HG02840 (cell line): ENCODE data around the gene TMEM135.
"Not testable (repeated sequence)": the region's sequence is repeated elsewhere in the genome, so short reads cannot be mapped to it uniquely, and the experiment has no call there.

Experiments
- ATAC-seq: cut with Tn5 transposase; IDR thresholded peaks from one replicate; pipeline ENCODE4 v1.9.1; 2021; ENCODE audit warnings: mild to moderate bottlenecking, moderate library complexity, moderate number of reproducible peaks; ENCODE audit not compliant: unreplicated experiment, low FRiP score

The TMEM135 gene

DNA sequence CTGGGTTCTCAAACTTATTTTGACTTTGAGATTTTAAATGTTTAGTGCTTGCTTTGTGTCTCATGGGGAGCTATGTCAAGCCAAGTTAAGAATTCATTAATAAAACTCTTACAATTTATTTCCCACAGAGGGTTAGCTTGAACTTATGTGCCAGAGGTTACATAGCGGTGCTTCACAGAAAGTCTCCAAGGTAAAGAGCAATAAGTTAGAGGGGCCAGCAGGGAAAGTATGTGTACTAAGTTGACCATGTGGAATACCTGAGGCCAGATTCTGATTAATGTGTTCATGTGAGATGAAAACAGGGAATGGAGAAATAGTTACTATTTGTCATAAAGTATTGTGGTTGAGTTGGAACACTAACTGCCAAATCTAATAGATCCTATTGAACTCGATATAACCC is 149.3 kb downstream of the TMEM135 start:
- ATAC-seq, result no peak

DNA sequence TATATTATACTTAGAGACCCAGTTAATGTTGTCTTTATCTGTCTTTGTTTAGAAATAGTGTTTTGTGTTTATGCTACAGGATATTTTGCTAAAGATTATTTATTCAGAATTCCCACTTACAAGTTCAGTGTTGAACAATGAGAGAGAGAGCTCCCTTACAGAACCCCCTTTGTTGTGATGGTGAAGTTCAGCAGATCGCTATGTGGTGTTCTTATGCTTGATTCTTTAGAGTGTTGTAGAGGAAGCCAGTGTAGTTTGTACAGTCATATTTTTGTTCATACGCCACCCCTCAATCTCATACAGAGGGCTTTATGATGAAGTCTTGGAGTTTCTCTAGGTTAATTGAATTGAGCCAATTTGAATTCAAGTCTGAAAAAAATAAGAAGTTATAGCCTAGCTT is 150.2 kb downstream of the TMEM135 start:
- ATAC-seq, result no peak

DNA sequence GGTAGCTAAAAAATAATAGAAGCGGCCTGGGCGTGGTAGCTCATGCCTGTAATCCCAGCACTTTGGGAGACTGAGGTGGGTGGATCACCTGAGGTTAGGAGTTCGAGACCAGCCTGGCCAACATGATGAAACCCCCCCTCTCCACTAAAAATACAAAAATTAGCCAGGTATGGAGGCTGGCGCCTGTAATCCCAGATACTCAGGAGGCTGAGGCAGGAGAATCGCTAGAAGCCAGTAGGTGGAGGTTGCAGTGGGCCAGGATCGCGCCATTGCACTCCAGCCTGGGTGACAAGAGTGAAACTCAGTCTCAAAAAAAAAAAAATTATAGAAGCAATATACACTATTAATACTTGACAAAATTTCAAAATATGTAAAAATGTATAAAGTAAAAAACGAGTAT is 150.7 kb downstream of the TMEM135 start:
- not testable (repeated sequence) for ATAC-seq

DNA sequence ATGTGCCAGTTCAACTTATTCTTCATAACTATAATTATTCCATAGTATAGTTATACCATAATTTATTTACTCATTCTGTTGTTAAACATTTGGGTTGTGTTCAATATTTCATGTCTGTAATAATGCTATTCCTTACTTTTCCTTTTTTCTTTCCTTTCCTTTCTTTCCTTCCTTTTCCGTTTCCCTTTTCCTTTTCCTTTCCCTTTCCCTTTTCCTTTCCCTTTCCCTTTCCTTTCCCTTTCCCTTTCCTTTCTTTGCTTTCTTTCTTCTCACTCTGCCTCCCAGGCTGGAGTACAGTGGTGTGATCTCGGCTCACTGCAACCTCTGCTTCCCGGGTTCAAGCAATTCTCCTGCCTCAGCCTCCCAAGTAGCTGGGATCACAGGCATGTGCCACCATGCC is 151.2 kb downstream of the TMEM135 start:
- ATAC-seq, result not testable (repeated sequence)

DNA sequence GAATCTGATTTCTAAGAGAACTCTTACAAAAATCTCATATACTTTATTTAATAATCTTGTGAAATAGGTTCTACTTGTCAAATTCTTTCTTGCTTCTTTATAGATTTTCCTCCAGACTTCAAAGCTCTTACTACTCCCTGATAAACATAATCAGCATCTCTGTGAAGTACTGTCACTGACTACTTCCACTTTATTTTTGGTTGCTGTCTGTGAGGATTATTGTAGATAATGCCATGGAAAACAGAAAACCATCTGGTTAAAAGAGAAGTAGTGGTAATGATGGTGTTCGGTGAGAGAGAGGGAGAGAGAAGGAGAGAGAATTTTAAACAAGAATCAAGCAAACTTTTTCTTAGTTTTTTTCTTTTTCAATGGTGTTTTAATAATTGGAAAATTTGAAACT is 152.3 kb downstream of the TMEM135 start:
- no peak for ATAC-seq

DNA sequence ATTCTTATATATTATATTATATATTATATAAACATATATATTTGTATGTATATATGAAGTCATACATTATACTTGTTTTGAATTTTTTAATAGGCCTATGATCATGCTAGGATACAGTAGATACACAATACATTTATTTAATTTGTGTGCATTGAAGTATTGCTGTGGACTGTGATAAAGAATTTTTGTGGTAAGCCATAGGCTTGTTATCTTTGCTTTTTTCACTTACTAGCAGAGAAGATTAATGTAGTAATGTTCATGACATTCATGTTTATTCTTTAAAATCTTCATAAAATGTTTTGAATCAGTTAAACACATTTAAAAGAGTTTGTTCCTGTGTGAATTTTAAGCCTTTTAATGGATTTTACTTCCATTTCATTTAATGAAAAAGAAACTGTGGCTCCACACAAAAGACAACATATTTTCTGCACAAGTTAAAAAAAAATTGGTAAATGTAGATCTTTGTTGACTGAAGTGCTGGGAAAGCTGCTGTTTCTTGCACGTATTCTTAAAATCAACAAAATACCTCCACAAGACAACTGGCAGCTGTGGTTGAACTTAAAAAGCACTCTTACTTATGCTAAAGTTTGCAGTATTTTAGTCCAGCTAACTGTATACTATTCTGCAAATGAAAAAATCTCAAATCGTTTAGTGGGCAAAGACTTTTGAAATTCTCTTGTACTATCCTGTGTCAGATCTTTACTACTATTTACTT is 156.2 kb downstream of the TMEM135 start:
- ATAC-seq, result no peak

DNA sequence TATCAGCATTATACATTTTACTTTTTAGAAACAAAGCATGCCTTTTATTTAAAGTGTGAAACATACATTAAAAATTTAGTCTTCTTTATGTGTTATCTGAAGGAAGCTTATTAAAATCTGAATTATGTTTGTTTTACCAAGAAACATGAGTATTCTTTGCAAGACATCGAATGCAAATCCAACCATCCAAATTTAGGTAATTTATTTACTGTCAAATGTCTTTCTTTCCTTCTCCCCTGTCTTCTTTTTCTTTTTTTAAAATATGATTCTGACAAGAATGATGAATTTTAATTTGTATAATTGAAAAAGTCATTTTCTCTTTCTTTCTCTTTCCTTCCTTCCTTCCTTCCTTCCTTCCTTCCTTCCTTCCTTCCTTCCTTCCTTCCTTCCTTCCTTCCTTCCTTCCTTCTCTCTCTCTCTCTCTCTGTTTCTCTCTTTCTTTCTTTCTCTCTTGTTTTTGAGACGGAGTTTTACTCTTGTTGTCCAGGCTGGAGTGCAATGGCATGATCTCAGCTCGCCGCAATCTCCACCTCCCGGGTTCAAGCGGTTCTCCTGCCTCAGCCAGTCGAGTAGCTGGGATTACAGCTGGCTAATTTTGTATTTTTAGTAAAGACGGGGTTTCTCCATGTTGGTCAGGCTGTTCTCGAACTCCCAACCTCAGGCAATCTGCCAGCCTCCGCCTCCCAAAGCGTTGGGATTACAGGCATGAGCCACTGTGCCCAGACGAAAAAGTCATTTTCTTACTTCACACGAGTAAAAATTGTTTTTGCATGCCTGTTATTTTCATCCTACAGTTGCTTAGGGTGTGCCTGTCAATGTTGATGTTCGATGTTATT is 157.5 kb downstream of the TMEM135 start:
- no peak for ATAC-seq

- ATAC-seq, result no peak
Measured at GRCh38 chr11:87198266-87198881, 160.6 kb downstream of the TMEM135 start.

GRCh38 chr11:87201376-87201775 is 163.6 kb downstream of the TMEM135 start:
- no peak for ATAC-seq

DNA sequence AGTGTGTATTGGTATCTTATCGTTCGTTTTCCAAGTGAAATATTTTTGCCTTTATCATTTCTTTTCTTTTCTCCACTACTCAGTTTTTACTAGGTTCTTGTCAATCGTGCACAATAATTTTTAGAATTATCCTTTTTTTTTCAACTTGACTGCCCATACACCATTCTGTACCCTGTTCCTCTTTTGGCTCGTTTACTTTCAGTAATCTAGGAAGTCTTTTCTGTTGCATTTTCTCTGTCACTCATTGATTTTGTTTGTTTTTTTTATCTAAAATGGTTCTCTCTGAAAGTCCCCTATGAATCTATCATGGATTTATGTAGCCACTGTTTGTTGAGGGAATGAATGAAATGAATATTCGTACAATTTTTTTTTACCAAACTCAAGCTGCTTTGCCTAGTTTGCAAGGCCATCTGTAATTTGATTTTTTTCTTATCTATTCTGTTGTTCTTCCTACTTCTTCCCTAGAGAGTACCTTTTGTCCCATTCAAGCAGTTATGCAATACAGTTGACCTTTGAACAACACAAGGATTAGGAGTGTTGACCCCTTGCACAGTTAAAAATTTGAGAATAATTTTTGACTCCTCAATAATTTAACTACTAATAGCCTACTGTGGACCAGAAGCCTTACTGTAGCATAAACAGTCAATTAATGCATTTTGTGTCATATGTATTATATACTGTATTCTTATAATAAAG is 166.3 kb downstream of the TMEM135 start:
- ATAC-seq, result no peak

DNA sequence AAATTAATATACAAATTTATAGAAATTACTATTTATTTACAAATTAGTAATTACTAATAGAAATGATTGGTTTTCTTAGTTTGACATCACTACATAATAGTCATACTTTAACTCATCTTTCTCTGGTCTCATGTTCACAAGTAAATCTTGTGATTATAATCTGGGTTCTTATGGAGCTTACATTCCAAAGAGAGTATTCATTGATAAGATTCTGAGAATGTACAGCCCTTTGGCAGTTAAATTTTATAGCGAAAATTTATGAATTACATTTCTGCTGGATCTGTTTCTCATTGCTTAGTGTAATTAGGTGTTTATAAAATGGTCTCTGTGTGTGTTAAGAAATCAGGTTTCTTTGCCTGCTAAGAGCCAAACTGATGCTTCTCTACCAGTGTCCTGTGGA is 175.2 kb downstream of the TMEM135 start:
- no peak for ATAC-seq

DNA sequence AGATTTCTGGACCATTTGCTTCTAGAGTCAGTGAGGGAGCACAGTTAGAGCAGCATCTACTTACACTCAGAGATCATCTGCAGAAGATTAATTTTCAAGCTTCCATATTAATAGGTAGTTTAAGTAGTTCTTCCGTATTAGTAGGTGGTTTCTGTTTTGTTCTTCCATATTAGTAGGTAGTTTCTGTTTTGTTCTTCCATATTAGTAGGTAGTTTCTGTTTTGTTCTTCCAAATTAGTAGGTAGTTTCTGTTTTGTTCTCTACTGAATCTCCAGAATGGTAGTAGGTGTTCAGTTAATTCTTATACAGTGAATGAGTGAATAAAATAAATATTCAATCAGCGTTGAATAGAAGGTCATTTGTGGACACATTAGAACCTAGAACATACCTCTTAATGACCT is 175.7 kb downstream of the TMEM135 start:
- no peak for ATAC-seq

GRCh38 chr11:87215236-87215635 is 177.5 kb downstream of the TMEM135 start:
- ATAC-seq, result no peak

DNA sequence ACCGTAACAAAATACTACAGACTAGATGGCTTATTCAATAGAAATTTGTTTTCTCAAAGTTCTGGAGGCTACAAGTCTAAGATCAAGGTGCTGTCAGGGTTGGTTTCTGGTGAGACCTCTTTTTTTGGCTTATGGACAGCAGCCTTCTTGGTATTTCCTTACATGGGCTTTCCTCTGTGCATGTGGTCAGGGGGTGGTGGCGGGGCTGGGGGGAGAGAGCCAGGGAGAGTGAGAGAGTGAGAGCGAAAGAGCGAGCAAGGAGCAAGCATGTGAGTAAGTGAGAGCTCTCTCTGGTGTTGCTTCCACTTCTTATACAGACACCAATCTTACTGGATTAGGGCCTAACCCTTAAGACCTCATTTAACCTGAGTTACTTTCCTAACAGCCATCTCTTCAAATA is 181.5 kb downstream of the TMEM135 start:
- ATAC-seq, result no peak

DNA sequence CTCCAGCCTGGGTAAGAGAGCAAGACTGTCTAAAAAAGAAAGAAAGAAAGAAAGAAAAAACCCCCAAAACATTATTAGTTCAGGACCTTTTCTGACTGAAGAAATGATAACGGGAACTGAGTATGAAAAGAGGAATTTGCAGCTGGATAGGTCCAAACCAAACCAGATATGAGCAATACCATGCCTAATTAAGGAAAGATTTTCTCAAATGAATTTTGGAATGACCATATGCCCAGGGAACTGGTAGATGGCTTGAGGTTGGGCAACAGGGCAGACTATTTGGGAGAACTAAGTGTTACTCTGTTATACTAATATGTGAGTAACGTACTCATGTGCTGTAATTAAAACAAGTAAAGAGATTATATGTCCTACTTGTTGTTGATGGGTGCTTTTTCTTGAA is 186.1 kb downstream of the TMEM135 start:
- ATAC-seq, result no peak

DNA sequence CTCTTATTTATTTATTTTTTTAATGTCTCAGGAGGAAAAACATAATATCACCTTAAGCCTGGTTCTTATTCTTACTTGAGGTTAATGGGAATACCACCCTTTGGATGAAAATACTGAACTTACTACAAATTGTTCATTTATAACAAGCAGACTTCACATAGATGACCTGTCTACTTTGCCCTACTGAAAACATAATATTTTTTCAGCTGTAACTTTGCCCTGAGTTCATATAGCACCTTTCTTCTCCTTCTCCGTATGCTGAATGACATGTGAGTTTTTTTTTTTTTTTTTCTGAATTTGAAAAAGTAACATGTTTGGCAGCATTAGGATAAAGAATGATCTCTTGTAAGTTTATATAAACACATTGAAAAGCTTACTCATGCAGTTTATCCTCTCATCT is 186.8 kb downstream of the TMEM135 start:
- ATAC-seq, result no peak

- ATAC-seq, result no peak
Measured at GRCh38 chr11:87228820-87229219, 191.1 kb downstream of the TMEM135 start.

DNA sequence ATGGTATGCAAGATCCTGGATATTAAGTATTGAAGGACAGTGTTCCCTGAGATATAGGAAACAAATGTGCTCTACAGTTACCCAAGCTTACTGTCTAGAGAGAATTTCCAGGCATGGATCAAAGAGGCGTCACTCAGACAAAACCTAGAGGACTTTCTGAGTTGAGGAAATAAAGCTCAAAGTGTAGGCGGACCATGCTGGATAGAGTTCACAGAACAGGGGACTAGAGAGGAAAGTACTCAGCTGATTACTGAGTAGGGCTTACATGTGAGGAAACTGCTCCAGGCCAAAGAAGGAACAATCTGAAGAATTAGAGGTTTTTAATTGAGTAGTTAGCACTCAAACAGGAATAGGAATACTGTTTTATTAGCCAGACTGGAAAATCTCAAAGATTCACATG is 193.3 kb downstream of the TMEM135 start:
- no peak for ATAC-seq

GRCh38 chr11:87232320-87232719 is 194.6 kb downstream of the TMEM135 start:
- no peak for ATAC-seq

DNA sequence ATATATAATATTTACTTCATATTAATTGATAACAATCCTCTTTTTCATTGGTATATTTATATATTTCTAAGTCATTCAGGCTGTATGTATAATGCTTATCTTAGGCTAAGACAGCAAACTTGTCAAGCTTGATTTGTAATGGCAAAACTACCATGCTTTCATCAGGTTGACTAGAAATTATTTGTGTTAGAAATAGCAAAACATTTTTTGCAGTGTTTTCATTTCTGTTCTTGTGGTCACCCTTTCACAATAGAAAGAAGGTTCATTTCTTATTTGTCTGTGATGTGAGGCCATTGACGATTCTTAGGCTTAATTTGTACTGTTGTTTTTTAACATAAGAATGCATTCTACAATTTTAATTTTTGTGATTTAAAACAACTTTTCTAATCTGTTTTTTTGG is 197.6 kb downstream of the TMEM135 start:
- no peak for ATAC-seq

- no peak for ATAC-seq
Measured at GRCh38 chr11:87236368-87236767, 198.6 kb downstream of the TMEM135 start.
